GM21723 (cell line): ENCODE measurements around the gene LRRC37B.
"Not testable (repeated sequence)": the region's sequence is repeated elsewhere in the genome, so short reads cannot be mapped to it uniquely, and the experiment has no call there.

Source experiments
- ATAC-seq: cut with Tn5 transposase; IDR thresholded peaks from one replicate; pipeline ENCODE4 v1.9.1; 2021; ENCODE audit warnings: mild to moderate bottlenecking, moderate library complexity; ENCODE audit not compliant: unreplicated experiment

The LRRC37B gene

GRCh38 chr17:32006957-32007462 lies at the start of gene LRRC37B:
TSS of gene LRRC37B (plus strand) at chr17:32007383. CDS start at chr17:32021393, 14,010 bp downstream.
- peak; percentile 83 for ATAC-seq

DNA sequence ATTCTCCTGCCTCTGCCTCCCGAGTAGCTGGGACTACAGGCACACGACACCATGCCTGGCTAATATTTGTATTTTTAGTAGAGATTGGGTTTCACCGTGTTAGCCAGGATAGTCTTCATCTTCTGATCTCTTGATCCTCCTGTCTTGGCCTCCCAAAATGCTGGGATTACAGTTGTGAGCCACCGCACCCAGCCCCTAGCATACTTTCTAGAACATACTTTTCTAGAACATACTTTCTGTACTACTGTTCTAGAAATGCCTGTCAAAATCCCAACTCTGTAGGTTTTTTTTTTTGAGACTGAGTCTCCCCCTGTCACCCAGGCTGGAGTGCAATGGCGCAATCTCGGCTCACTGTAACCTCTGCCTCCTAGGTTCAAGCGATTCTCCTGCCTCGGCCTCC lies 43.1 kb upstream of the LRRC37B start:
- not testable (repeated sequence) for ATAC-seq

DNA sequence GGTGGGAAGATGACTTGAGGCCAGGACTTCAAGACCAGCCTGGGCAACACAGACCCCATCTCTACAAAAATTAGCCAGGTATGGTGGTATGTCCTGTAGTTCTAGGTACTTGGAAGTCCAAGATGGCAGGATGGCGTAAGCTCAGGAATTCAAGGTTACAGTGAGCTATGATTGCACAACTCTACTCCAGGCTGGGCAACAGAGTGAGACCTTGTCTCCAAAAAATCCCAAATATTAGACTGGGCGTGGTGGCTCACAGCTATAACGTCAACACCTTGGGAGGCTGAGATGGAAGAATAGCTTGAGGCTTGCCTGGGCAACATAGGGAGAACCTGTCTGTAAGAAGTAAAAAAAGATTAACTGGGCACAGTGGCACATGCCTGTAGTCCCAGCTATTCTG lies 39.5 kb upstream of the LRRC37B start:
- no peak for ATAC-seq

DNA sequence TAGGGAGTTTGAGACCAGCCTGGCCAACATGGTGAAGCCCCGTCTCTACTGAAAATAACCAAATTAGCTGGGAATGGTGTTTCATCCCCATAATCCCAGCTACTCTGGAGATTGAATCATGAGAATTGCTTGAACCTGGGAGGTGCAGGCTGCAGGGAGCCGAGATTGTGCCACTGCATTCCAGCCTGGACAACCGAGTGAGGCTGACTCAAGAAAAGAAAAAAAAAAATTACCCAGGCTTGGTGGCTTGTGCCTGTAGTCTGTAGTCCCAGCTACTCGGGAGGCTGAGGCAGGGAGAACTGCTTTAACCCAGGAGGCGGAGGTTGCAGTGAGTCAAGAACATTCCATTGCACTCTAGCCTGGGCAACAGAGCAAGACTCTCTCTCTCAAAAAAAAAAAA lies 36.8 kb upstream of the LRRC37B start:
- ATAC-seq, result not testable (repeated sequence)

DNA sequence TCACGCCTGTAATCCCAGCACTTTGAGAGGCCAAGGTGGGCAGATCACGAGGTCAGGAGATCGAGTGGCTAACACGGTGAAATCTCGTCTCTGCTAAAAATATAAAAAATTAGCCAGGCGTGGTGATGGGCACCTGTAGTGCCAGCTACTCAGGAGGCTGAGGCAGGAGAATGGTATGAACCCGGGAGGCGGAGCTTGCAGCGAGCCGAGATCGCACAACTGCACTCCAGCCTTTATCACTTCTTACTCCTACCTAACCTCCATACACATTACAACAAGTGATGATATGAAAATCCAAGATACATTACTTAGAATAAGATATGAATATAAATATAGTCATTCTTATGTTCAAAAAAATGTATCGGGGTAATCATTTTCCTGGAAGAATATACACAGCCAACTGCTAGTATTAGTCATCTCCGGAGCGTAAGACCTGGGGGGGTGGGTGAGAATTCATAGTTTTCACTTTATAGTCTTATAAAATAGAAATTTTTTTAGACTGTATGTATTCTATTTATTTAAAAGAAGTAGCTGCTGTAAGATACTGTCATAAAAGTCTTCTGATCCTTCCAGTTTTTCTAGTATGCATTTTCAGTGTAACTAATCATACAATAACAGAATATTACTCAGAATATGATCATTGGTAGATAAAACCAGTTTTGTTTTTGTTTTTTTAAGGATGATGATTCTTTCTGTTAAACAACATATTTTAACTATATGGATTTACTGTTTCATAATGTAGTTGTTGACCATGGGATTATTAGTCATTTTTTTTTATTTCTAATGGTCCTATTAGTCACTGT lies 32.7 kb upstream of the LRRC37B start:
- ATAC-seq, result not testable (repeated sequence)

DNA sequence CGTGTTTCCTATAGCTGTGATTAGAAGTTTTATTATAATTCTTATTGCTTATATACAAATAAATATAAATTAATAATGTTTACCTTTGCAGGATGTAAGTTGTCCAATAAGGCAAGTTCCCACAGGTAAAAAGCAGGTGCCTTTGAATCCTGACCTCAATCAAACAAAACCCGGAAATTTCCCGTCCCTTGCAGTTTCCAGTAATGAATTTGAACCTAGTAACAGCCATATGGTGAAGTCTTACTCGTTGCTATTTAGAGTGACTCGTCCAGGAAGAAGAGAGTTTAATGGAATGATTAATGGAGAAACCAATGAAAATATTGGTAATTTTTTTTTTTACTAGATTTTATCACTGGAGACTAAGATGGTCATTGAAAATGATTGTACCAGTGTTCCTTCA lies 31.8 kb upstream of the LRRC37B start:
- ATAC-seq, result not testable (repeated sequence)

GRCh38 chr17:31991821-31992220 lies 15.4 kb upstream of the LRRC37B start:
- ATAC-seq, result not testable (repeated sequence)

DNA sequence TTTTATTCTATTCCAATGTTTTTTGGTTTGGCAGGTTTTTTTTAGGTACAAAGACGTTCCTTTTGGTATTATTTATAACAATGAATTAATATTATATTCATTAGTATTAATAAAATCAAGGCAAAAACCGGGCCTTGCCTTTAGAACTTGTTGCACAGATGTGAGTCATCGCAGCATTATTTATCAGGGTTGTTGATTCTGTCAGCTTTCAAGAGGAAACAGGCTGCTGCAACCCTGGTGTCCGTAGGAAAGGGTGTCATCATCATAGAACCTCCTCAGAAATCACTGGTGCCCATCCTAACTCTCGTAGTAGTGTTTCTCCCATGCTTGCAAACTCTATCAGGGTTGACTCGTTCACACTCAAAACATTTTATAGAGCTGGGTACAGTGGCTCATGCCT lies 10.2 kb upstream of the LRRC37B start:
- ATAC-seq, result no peak

- peak; percentile 47 for ATAC-seq
Measured at GRCh38 chr17:32007463-32008298, 498 bp downstream of the LRRC37B start.

DNA sequence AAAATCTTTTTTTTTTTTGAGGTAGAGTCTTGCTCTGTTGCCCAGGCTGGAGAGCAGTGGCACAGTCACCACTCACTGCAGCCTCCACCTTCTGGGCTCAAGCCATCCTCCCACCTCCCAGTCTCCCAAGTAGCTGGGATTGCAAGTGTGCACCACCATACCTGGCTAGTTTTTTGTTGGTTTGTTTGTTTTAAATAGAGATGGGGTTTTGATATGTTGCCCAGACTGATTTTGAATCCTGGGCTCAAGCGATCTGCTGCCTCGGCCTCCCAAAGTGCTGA lies 2.0 kb downstream of the LRRC37B start:
- no peak for ATAC-seq

GRCh38 chr17:32010114-32010513 lies 2.9 kb downstream of the LRRC37B start:
- no peak for ATAC-seq

GRCh38 chr17:32015245-32016013 lies 8.2 kb downstream of the LRRC37B start:
- no peak for ATAC-seq

DNA sequence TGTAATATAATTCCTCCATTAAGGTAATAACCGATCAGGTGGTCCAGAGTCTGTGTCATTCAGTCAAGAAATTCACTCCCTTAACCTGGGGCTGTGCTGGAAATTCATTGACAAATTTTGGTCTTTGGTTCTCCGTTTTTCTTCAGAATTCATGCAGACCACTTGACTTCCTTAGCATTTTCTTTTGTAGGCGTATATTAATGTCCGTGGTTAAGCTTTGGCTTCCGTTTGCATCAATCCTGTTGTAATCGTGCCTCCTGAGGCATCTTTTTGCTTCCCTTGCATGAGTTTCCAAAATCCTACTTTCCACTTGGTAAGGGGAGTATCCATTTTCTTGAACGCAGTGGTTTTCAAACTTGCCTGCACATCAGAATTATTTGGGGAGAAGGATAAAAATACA lies 9.0 kb downstream of the LRRC37B start:
- no peak for ATAC-seq

- ATAC-seq, result no peak
Measured at GRCh38 chr17:32019228-32019627, 12.0 kb downstream of the LRRC37B start.

GRCh38 chr17:32020943-32021614 lies 13.9 kb downstream of the LRRC37B start:
- no peak for ATAC-seq

- ATAC-seq, result no peak
Measured at GRCh38 chr17:32021615-32021955, 14.4 kb downstream of the LRRC37B start.

DNA sequence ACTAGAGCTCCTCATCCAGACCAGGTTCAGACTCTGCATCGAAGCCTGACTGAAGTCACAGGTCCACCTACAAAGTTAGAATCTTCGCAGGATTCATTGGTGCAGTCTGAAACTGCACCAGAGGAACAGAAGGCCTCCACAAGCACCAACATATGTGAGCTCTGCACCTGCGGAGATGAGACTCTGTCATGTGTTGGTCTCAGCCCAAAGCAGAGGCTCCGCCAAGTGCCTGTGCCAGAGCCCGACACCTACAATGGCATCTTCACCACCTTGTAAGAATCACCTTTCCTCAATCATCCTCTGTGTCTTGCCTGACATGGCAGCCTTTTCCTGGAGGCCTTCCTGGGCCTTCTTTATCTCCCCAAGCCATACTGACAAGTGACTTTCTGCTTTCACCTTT lies 15.4 kb downstream of the LRRC37B start:
- not testable (repeated sequence) for ATAC-seq

- ATAC-seq, result not testable (repeated sequence)
Measured at GRCh38 chr17:32027271-32027670, 20.1 kb downstream of the LRRC37B start.

DNA sequence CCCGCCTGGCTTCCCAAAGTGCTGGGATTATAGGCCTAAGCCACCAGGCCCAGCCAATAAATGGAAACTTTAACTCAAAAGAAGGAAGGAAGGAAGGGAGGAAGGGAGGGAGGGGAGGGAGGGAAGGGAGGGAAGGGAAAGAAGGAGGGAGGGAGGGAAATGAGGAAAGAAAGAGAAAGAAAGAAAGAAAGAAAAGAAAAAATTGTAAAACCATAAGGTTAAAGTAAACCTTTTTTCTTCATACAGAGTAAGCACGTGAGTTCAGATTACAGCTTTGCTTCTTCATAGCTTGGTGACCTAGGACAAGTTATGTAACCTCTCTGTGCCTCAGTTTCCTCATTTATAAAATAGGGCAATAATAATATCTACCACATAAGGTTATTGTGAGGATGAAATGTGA lies 26.0 kb downstream of the LRRC37B start:
- no peak for ATAC-seq

DNA sequence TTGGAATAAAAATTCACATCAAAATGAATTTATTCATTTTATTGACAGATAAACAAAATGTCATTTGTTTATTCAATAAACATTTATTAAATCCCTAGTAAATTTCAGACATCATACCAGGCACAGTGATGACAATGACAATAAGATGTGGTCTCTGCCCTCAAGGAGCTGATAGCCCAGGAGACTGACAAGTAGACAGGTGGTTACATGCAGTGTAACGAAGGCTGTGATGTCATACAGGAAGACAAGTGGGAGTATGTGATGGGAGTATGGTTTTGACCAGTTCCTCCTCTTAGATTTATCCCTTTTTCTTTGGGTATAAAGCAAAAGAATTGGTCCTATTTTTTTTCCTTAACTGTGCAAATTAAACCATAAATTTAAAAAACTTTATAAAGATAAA lies 26.6 kb downstream of the LRRC37B start:
- not testable (repeated sequence) for ATAC-seq

DNA sequence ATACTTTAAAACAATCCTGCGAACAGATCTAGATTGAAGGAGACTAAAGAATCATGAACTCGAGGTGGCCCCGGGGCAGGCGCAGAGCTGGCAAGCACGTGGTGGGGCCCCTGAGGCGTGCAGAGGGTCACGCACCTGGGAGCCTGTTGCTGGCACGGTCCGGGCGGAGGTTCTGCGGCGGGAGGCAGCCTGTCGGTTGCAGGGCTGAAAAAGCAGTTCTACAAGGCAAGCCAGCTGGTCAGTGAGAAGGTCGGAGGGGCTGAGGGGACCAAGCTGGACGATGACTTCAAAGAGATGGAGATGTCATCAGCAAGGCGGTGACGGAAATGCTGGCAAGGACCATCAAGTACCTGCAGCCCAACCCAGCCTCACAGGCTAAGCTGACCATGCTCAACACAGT lies 33.1 kb downstream of the LRRC37B start:
- not testable (repeated sequence) for ATAC-seq
